Calu3 (cell line): ENCODE results near the gene LPIN1. TPM values are rescaled to one million over a fixed set of nuclear protein-coding genes. Genes with fewer than 3 reads are reported as not detected.

ENCODE experiments used
- BruUV-seq: library from RNA; stranded (reverse); fragments of 400-500 nt; replicated peaks from 2 replicates; lab custom pipeline; 2021; lab: Mats Ljungman, UMichigan
- CTCF ChIA-PET: fragments of 300-600 bp; sonication (Branson Sonifier 250); formaldehyde crosslinking; loops from one replicate; lab custom pipeline; 2022; ENCODE audit warnings: antibody characterized with exemption; lab: Charles Lee
- DNase-seq: peaks from one replicate; pipeline ENCODE4 v3.0.0; 2022
- H3K27ac Mint-ChIP-seq: one replicate; pipeline ENCODE4 v1.8.0; 2022; ENCODE audit warnings: mixed read lengths; ENCODE audit not compliant: unreplicated experiment
- H3K27me3 Mint-ChIP-seq: one replicate; pipeline ENCODE4 v1.8.0; 2022; ENCODE audit warnings: mixed read lengths; ENCODE audit not compliant: unreplicated experiment
- H3K36me3 Mint-ChIP-seq: one replicate; pipeline ENCODE4 v1.8.0; 2022; ENCODE audit warnings: mild to moderate bottlenecking, moderate library complexity, mixed read lengths; ENCODE audit not compliant: insufficient read depth, unreplicated experiment
- H3K4me1 Mint-ChIP-seq: one replicate; pipeline ENCODE4 v1.8.0; 2022; ENCODE audit warnings: mild to moderate bottlenecking, low read depth, mixed read lengths; ENCODE audit not compliant: unreplicated experiment
- H3K4me3 Mint-ChIP-seq: one replicate; pipeline ENCODE4 v1.8.0; 2022; ENCODE audit warnings: mild to moderate bottlenecking, low read depth, moderate library complexity, mixed read lengths; ENCODE audit not compliant: unreplicated experiment
- H3K9me3 Mint-ChIP-seq: one replicate; pipeline ENCODE4 v1.8.0; 2022; ENCODE audit warnings: low read depth, mixed read lengths; ENCODE audit not compliant: unreplicated experiment
- intact Hi-C: fragments of 100-400 bp; cut with micrococcal nuclease; formaldehyde crosslinking; loops from one replicate; pipeline ENCODE4 v1.10.0; 2022; ENCODE audit not compliant: unreplicated experiment
- total RNA-seq: library from RNA; stranded (reverse); gene quantifications from 2 replicates; pipeline ENCODE4 v1.2.3, GENCODE V29; 2022
- TF ChIP-seq, protein P1 (sequence below): fragments of 200-600 bp; IDR thresholded peaks from one replicate; pipeline ENCODE4 v1.8.0; 2022; ENCODE audit warnings: antibody characterized with exemption; ENCODE audit not compliant: unreplicated experiment

LPIN1 gene
- total RNA-seq, 1 experiment from 2014 or later = 53.5 TPM

DNA sequence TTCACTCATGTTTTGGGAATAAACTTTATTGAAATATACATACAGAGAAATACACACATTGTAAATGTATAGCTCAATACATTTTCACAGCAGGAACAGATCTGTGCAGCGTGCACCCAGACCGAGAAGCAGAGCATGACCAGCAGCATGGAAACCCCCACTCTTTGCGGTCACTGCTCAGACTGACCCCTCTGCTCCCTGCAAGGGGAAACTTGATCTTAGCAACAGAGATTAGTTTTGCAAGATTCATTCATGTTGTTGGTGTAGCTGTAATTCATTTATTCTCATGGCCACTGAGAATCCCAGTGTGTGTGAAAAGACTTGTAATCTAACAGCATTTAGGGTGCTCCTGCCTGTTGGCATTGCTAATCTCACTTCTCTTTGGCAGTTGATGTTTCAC, 35.2 kb downstream of the LPIN1 start:
- H3K27me3 Mint-ChIP-seq = no peaks in the 10 kb centered on the region
- no peaks in the 10 kb centered on the region for H3K9me3 Mint-ChIP-seq
- CTCF ChIA-PET = interaction anchor here (0.6 kb wide), 1 partner anchor 169 kb away, joined by 7 read pairs; no protein-coding TSS in a partner anchor
- intact Hi-C loops = no loop called here
- peaks cover 21% of the 10 kb centered on the region for H3K4me1 Mint-ChIP-seq
- DNase-seq = no peak
- no peak overlapping the region for H3K4me3 Mint-ChIP-seq
- H3K36me3 Mint-ChIP-seq = peaks cover 45% of the 10 kb centered on the region
- TF ChIP-seq, protein P1, sequence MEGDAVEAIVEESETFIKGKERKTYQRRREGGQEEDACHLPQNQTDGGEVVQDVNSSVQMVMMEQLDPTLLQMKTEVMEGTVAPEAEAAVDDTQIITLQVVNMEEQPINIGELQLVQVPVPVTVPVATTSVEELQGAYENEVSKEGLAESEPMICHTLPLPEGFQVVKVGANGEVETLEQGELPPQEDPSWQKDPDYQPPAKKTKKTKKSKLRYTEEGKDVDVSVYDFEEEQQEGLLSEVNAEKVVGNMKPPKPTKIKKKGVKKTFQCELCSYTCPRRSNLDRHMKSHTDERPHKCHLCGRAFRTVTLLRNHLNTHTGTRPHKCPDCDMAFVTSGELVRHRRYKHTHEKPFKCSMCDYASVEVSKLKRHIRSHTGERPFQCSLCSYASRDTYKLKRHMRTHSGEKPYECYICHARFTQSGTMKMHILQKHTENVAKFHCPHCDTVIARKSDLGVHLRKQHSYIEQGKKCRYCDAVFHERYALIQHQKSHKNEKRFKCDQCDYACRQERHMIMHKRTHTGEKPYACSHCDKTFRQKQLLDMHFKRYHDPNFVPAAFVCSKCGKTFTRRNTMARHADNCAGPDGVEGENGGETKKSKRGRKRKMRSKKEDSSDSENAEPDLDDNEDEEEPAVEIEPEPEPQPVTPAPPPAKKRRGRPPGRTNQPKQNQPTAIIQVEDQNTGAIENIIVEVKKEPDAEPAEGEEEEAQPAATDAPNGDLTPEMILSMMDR = no peak
- no peak overlapping the region for H3K27ac Mint-ChIP-seq
- no TSS peak for BruUV-seq

DNA sequence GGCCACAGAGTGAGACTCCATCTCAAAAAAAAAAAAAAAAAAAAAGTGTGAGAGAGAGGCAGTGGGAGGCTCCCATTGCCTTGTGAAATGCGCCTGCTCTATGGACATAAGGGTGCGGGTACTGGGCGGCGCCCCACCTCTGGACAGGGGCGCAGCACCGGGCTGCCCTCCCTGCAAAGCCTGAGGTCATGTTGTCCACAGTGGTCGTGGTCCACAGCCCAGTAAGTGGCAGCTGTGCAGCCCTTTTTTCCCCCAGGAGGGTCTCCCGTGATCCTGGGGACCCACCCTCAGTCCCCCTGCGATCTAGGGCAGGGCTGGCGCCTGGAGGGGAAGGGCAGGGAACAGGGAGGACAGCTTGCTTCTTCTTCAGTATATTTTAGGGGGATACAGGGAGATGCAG, 37.8 kb downstream of the LPIN1 start:
- TF ChIP-seq, protein P1 = no peak
- Mint-ChIP-seq H3K9me3 (no peaks in the 10 kb centered on the region), H3K27ac (no peak overlapping the region), H3K4me1 (peaks cover 2% of the 10 kb centered on the region), H3K27me3 (no peaks in the 10 kb centered on the region), H3K36me3 (peaks cover 62% of the 10 kb centered on the region), H3K4me3 (no peak overlapping the region)
- no TSS peak for BruUV-seq
- DNase-seq = no peak
- intact Hi-C loops = no loop called here
- CTCF ChIA-PET = interaction anchor here (0.6 to 2.0 kb wide), 5 partner anchors 46 to 177 kb away, joined by 3 to 9 read pairs (median 4); no protein-coding TSS in a partner anchor

DNA sequence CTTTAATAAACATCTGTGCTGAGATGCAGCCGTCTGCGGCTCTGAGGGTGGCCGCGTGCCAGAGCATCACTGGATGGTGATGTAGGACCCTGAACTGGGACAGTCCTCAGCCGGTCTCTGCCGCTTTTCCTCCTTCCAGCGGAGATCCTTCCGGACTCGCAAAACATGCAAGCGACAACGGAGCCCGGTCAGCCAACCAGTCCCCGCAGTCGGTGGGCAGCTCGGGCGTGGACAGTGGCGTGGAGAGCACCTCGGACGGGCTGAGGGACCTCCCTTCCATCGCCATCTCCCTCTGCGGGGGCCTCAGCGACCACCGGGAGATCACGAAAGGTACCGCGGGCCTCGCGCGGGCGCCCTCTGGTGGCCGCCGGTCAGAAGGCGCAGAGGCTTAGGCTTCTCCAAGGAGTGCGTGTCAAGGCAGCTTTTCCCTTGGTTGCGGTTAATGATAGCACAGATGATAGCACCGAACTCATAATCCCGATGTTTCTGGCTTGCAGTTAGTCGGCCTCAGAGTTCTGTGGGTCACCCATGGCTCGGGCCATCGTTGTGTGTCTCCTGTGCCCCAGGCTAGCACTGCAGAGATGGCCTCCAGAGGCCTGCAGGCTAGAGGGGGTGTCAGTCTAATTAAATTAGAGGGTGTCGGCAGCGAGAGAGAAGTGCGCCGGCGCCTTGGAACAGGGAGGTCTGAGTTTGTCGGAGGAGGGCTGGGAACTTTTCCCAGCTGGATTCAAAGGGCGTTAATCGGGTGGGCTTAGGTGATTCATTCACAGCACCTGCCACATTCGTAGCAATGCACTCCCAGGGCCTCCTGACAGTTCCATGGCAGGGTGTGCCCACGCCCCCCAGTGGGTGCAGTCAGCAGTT, 38.5 kb downstream of the LPIN1 start:
- TF ChIP-seq, protein P1 = peak; percentile 92
- peaks cover 63% of the 10 kb centered on the region for H3K36me3 Mint-ChIP-seq

DNA sequence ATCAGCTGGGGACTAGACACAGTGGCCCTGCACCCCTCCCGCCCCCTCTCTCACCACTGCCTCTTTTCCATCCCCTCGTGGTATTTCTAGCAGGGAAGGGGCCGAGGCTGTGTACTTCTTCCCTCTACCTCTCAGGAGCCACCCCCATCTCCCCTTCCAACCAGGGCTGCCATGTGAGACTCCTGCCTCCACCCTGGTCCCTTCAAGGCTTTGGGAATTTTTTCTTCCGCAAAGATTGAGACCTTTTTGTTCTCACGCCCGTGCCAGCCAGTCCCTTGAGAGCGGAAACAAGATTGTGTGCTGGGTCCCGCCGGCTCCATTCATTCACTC, 39.1 kb downstream of the LPIN1 start:
- Mint-ChIP-seq H3K36me3 (peaks cover 69% of the 10 kb centered on the region), H3K4me3 (no peak overlapping the region), H3K27ac (no peak overlapping the region), H3K4me1 (no peaks in the 10 kb centered on the region), H3K27me3 (no peaks in the 10 kb centered on the region), H3K9me3 (no peaks in the 10 kb centered on the region)
- DNase-seq = no peak
- intact Hi-C loops = no loop called here
- CTCF ChIA-PET = interaction anchor here (1.4 kb wide), 1 partner anchor 98 kb away, joined by 4 read pairs; no protein-coding TSS in a partner anchor
- TF ChIP-seq, protein P1 = no peak
- no TSS peak for BruUV-seq

More for the DNA sequence above, 38.5 kb downstream of the LPIN1 start:
- peak; percentile 47 for DNase-seq
- BruUV-seq = no TSS peak
- Mint-ChIP-seq H3K4me3 (no peak overlapping the region), H3K27me3 (no peaks in the 10 kb centered on the region), H3K4me1 (no peaks in the 10 kb centered on the region), H3K9me3 (no peaks in the 10 kb centered on the region), H3K27ac (no peak overlapping the region)
- intact Hi-C loops = no loop called here
- CTCF ChIA-PET = interaction anchor here (1.4 to 1.7 kb wide), 2 partner anchors 46 to 97 kb away, joined by 4 to 9 read pairs; no protein-coding TSS in a partner anchor
